H9 (cell line): Measurements from ENCODE around the gene KRTAP5-1. TPM values are rescaled to one million over a fixed set of nuclear protein-coding genes. Genes with fewer than 3 reads are reported as not detected.

Experiments used
- DNase-seq: peaks from one replicate; pipeline ENCODE4 v3.0.0-alpha.2; 2017
- H2AFZ ChIP-seq: one replicate; pipeline ENCODE4 v1.6.1; 2013; ENCODE audit warnings: mild to moderate bottlenecking, low read length, control low read depth, moderate library complexity
- H2AK5ac ChIP-seq: 2 replicates; pipeline ENCODE4 v1.6.1; 2013; ENCODE audit warnings: low read length, control low read depth, mixed read lengths; ENCODE audit not compliant: insufficient read length
- H2BK120ac ChIP-seq: one replicate; pipeline ENCODE4 v1.6.1; 2013; ENCODE audit warnings: low read depth, mild to moderate bottlenecking, low read length, control low read depth, inconsistent platforms; ENCODE audit not compliant: poor library complexity, severe bottlenecking
- H2BK12ac ChIP-seq: 2 replicates; pipeline ENCODE4 v1.6.1; 2013; ENCODE audit warnings: low read length, control low read depth, mixed read lengths, low read depth; ENCODE audit not compliant: insufficient read length
- H2BK15ac ChIP-seq: 2 replicates; pipeline ENCODE4 v1.6.1; 2013; ENCODE audit warnings: low read depth, low read length, control low read depth
- H2BK20ac ChIP-seq: one replicate; pipeline ENCODE4 v1.6.1; 2013; ENCODE audit warnings: low read depth, mild to moderate bottlenecking, low read length, control low read depth, inconsistent platforms; ENCODE audit not compliant: poor library complexity, severe bottlenecking
- H2BK5ac ChIP-seq: 2 replicates; pipeline ENCODE4 v1.6.1; 2013; ENCODE audit warnings: low read length, control low read depth, mixed read lengths; ENCODE audit not compliant: insufficient read length
- H3K14ac ChIP-seq: 2 replicates; pipeline ENCODE4 v1.6.1; 2013; ENCODE audit warnings: low read length, control low read depth; ENCODE audit not compliant: insufficient read depth
- H3K18ac ChIP-seq: 2 replicates; pipeline ENCODE4 v1.6.1; 2013; ENCODE audit warnings: low read depth, mild to moderate bottlenecking, mixed read lengths, low read length, control low read depth; ENCODE audit not compliant: insufficient read length
- H3K23ac ChIP-seq: 2 replicates; pipeline ENCODE4 v1.6.1; 2013; ENCODE audit warnings: low read length, control low read depth, mixed read lengths, low read depth; ENCODE audit not compliant: insufficient read length
- H3K23me2 ChIP-seq: 2 replicates; pipeline ENCODE4 v1.6.1; 2013; ENCODE audit warnings: low read depth, mild to moderate bottlenecking, mixed read lengths, low read length, control low read depth; ENCODE audit not compliant: insufficient read length, poor library complexity, severe bottlenecking
- H3K27ac ChIP-seq: 2 replicates; pipeline ENCODE4 v1.5.1; 2013; ENCODE audit warnings: low read length, control low read depth, mixed read lengths, low read depth; ENCODE audit not compliant: insufficient read length
- H3K27me3 ChIP-seq: 2 replicates; pipeline ENCODE4 v1.6.1; 2013; ENCODE audit warnings: low read length, control low read depth, inconsistent platforms; ENCODE audit not compliant: insufficient read depth
- H3K4ac ChIP-seq: 2 replicates; pipeline ENCODE4 v1.6.1; 2013; ENCODE audit warnings: low read depth, mild to moderate bottlenecking, control low read depth, inconsistent platforms, low read length, moderate library complexity
- H3K4me1 ChIP-seq: 2 replicates; pipeline ENCODE4 v1.6.1; 2013; ENCODE audit warnings: low read length, control low read depth, inconsistent platforms; ENCODE audit not compliant: insufficient read depth
- H3K4me2 ChIP-seq: 2 replicates; pipeline ENCODE4 v1.6.1; 2013; ENCODE audit warnings: low read length, control low read depth, mixed read lengths; ENCODE audit not compliant: insufficient read length, insufficient read depth
- H3K56ac ChIP-seq: 2 replicates; pipeline ENCODE4 v1.6.1; 2013; ENCODE audit warnings: low read depth, mild to moderate bottlenecking, mixed read lengths, low read length, control low read depth; ENCODE audit not compliant: insufficient read length
- H3K79me1 ChIP-seq: 2 replicates; pipeline ENCODE4 v1.6.1; 2013; ENCODE audit warnings: low read depth, mild to moderate bottlenecking, moderate library complexity, low read length, control low read depth, inconsistent platforms; ENCODE audit not compliant: insufficient read depth, poor library complexity, severe bottlenecking
- H3K79me2 ChIP-seq: 2 replicates; pipeline ENCODE4 v1.6.1; 2013; ENCODE audit warnings: low read length, control low read depth, inconsistent platforms; ENCODE audit not compliant: insufficient read depth
- H3K9ac ChIP-seq: 2 replicates; pipeline ENCODE4 v1.6.1; 2013; ENCODE audit warnings: low read length, control low read depth, mixed read lengths; ENCODE audit not compliant: insufficient read length; ENCODE audit errors: extremely low read depth
- H3K9me3 ChIP-seq: one replicate; pipeline ENCODE4 v1.6.1; 2013; ENCODE audit warnings: low read depth, low read length, inconsistent platforms; ENCODE audit not compliant: control insufficient read depth
- H3T11ph ChIP-seq: one replicate; pipeline ENCODE4 v1.6.1; 2013; ENCODE audit warnings: mild to moderate bottlenecking, low read length, control low read depth, inconsistent platforms
- H4K20me1 ChIP-seq: one replicate; pipeline ENCODE4 v1.6.1; 2013; ENCODE audit not compliant: control insufficient read depth, insufficient read length, insufficient read depth
- H4K5ac ChIP-seq: 2 replicates; pipeline ENCODE4 v1.6.1; 2013; ENCODE audit warnings: low read depth, mild to moderate bottlenecking, mixed read lengths, low read length, control low read depth; ENCODE audit not compliant: insufficient read length
- H4K8ac ChIP-seq: replicated peaks from 2 replicates; pipeline ENCODE4 v1.6.1; 2013; ENCODE audit warnings: low read length, control low read depth, mixed read lengths, low read depth; ENCODE audit not compliant: insufficient read length
- H4K91ac ChIP-seq: 2 replicates; pipeline ENCODE4 v1.6.1; 2013; ENCODE audit warnings: low read depth, mild to moderate bottlenecking, moderate library complexity, mixed read lengths, low read length, control low read depth; ENCODE audit not compliant: insufficient read length
- H3K27ac Mint-ChIP-seq, 3 experiments: 2 replicates in 2 of 3; 3 replicates in 1 of 3; pipeline ENCODE4 v1.8.0; 2020 to 2021; ENCODE audit warnings: mixed read lengths in 3 of 3, mild to moderate bottlenecking in 1 of 3, moderate library complexity in 1 of 3
- H3K27me3 Mint-ChIP-seq: 2 replicates; pipeline ENCODE4 v1.8.0; 2021; ENCODE audit warnings: low read depth, mild to moderate bottlenecking, moderate library complexity, mixed read lengths
- H3K36me3 Mint-ChIP-seq, 3 experiments: 2 replicates in 2 of 3; 3 replicates in 1 of 3; pipeline ENCODE4 v1.8.0; 2020 to 2021; ENCODE audit warnings: low read depth in 3 of 3, mixed read lengths in 3 of 3; ENCODE audit not compliant: insufficient read depth in 1 of 3
- H3K4me1 Mint-ChIP-seq, 2 experiments: 2 replicates each; pipeline ENCODE4 v1.8.0; 2020; ENCODE audit warnings: mixed read lengths in 2 of 2
- H3K4me3 Mint-ChIP-seq, 2 experiments: 2 replicates in 1 of 2; 3 replicates in 1 of 2; pipeline ENCODE4 v1.8.0; 2020 to 2021; ENCODE audit warnings: mild to moderate bottlenecking in 2 of 2, mixed read lengths in 2 of 2, moderate library complexity in 1 of 2
- H3K9me3 Mint-ChIP-seq, 2 experiments: 2 replicates in 1 of 2; 3 replicates in 1 of 2; pipeline ENCODE4 v1.8.0; 2020; ENCODE audit warnings: mild to moderate bottlenecking in 2 of 2, mixed read lengths in 2 of 2, moderate library complexity in 1 of 2
- CTCF ChIP-seq: fragments of 200-600 bp; sonication (generic); conservative IDR thresholded peaks from 3 replicates; pipeline ENCODE4 v1.8.0; 2021; ENCODE audit warnings: antibody characterized with exemption, mild to moderate bottlenecking
- WGBS: extraction: QIAGEN DNeasy Blood & Tissue Kit; methylation state at CpG from one replicate; pipeline ENCODE4 v1.1.7; 2013; ENCODE audit warnings: missing lambda C conversion rate, low lambda C conversion rate, mixed read lengths; ENCODE audit not compliant: insufficient read length; ENCODE audit errors: extremely low coverage; 5-methylcytosine and 5-hydroxymethylcytosine counted together
- total RNA-seq: library from RNA; stranded (reverse); gene quantifications from 2 replicates; pipeline ENCODE4 v1.2.1, GENCODE V29; 2021

Gene KRTAP5-1
- total RNA-seq, 1 experiment from 2014 or later, result not detected

GRCh38 chr11:1570001-1570453, 15.1 kb downstream of the KRTAP5-1 start:
- Mint-ChIP-seq H3K27ac (no peak overlapping the region), H3K9me3 (no peaks in the 10 kb centered on the region), H3K36me3 (no peaks in the 10 kb centered on the region), H3K27me3 (peaks cover 58% of the 10 kb centered on the region), H3K4me1 (peaks cover 25 to 47% of the 10 kb centered on the region in 2 experiments), H3K4me3 (peak overlapping the region in 1 of 2 experiments; percentile 42; a peak in 1 of 5 replicates)
- Histone ChIP-seq H3K56ac (no peak overlapping the region), H3K79me1 (no peaks in the 10 kb centered on the region), H2BK20ac (no peak overlapping the region), H3K9ac (no peak overlapping the region), H2AFZ (no peak overlapping the region), H3K27me3 (peaks cover 17% of the 10 kb centered on the region), H4K5ac (no peak overlapping the region), H3K23me2 (peaks cover 22% of the 10 kb centered on the region), H3K4ac (no peak overlapping the region), H4K20me1 (no peaks in the 10 kb centered on the region), H3K14ac (no peak overlapping the region), H2BK120ac (no peak overlapping the region), H3K4me1 (no peaks in the 10 kb centered on the region), H2BK15ac (no peak overlapping the region), H3K27ac (no peak overlapping the region), H2BK5ac (no peak overlapping the region), H2AK5ac (no peak overlapping the region), H4K91ac (no peak overlapping the region), H3K18ac (no peak overlapping the region), H3K23ac (no peak overlapping the region), H3K9me3 (no peaks in the 10 kb centered on the region), H2BK12ac (no peak overlapping the region), H3K4me2 (no peak overlapping the region), H4K8ac (no peak overlapping the region), H3K79me2 (no peaks in the 10 kb centered on the region), H3T11ph (no peak overlapping the region)
- DNase-seq, result peak; percentile 25
- WGBS, result no CpG with 5 or more reads among the region's 11 CpGs
- TF ChIP-seq CTCF, result no peak
